ENCODE results near the gene NPW.

DNA sequence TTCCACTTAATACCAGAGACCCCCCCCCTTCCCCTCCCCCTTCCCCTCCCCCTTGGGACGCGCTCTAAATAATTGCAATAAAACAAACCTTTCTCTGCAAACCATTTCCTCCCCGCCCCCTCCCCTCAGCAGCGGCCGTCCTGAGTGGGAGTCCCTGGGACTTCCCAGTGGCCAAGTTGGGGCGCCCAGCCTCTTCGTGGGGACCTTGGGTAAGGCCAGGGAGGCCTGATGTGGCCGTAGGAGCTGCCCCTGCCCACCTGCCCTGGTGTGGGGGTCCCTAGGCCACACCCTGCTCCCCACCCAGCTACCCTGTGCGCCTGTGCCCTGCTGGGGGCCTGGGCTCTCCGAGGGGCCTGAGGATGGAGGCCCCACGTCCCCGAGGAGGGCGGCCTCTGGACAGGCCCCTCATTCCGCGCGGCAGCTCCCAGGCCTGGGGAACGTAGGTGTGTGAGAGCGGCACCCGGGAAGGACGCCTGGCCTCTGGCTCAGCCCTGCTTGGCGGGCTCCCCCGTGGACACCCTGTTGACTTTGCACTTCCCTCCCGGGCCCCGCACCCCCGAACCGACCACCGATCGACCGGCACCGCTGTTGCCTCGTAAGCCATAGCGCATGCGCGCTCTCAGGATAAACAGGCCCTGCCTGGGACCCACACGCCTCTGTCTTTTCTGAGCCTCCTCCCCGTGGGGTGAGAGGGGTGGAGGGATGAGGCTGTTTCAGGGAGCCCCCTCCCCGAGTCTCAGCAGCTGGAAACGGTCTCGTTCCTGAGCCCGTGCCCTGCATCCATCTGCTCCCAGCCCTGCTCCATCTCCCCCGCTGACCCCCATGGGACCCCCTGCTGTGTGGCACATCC lies 19.0 kb downstream of the NPW start:
- TF ChIP-seq POLR2AphosphoS5 (IDR thresholded peaks at IDR 0.05) = no peak
- TF ChIP-seq, protein P1, sequence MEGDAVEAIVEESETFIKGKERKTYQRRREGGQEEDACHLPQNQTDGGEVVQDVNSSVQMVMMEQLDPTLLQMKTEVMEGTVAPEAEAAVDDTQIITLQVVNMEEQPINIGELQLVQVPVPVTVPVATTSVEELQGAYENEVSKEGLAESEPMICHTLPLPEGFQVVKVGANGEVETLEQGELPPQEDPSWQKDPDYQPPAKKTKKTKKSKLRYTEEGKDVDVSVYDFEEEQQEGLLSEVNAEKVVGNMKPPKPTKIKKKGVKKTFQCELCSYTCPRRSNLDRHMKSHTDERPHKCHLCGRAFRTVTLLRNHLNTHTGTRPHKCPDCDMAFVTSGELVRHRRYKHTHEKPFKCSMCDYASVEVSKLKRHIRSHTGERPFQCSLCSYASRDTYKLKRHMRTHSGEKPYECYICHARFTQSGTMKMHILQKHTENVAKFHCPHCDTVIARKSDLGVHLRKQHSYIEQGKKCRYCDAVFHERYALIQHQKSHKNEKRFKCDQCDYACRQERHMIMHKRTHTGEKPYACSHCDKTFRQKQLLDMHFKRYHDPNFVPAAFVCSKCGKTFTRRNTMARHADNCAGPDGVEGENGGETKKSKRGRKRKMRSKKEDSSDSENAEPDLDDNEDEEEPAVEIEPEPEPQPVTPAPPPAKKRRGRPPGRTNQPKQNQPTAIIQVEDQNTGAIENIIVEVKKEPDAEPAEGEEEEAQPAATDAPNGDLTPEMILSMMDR (IDR thresholded peaks at IDR 0.05) = no peak
- TF ChIP-seq POLR2A (IDR thresholded peaks at IDR 0.05) = no peak

Data from breast epithelium (tissue), 3 donors.